ENCODE results near the gene CARD11.
"Not testable (repeated sequence)": the region's sequence is repeated elsewhere in the genome, so short reads cannot be mapped to it uniquely, and the experiment has no call there.

Gene CARD11

DNA sequence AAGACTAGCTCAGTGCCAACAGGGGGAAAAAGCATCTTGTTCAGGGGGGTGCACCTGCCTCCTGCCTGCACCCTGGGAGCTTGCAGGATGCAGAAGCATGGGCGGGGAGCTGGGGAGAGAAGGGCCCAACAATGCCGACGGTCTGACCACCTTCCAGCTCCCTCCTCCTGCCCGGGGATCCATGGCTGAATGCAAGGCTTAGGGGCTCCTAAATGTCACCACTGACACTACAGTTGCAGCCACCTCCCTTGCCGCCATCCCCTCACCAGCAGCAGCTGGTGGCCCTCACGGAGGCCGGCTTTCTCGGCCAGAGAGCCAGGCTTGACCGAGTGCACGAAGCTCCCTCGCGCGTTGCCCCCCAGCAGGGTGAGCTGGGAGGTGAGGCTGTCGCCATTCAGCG, 120.8 kb downstream of the CARD11 start:
- no peak for DNase-seq

- no peak for DNase-seq
These were observed 121.3 kb downstream of the CARD11 start for GRCh38 chr7:2922348-2922691.

GRCh38 chr7:2921653-2922347, 121.9 kb downstream of the CARD11 start:
- no peak for DNase-seq

- no peak for DNase-seq
These were observed 122.6 kb downstream of the CARD11 start for GRCh38 chr7:2920956-2921652.

DNA sequence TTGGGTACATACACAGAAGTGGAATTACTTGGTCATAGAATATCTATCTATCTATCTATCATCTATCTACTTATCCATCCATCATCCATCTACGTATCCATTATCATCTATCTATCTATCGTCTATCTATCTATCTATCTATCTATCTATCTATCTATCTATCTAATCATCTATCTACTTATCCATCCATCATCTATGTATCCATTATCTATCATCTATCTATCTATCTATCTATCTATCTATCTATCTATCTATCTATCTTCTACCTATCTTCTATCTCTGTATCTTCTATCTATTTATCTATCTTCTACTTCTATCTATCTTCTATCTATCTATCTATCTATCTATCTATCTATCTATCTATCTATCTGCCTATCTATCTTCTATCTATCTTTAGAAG, 123.2 kb downstream of the CARD11 start:
- not testable (repeated sequence) for DNase-seq

- no peak for DNase-seq
These were observed 123.6 kb downstream of the CARD11 start for GRCh38 chr7:2920041-2920440.

GRCh38 chr7:2919256-2919655, 124.4 kb downstream of the CARD11 start:
- no peak for DNase-seq

DNA sequence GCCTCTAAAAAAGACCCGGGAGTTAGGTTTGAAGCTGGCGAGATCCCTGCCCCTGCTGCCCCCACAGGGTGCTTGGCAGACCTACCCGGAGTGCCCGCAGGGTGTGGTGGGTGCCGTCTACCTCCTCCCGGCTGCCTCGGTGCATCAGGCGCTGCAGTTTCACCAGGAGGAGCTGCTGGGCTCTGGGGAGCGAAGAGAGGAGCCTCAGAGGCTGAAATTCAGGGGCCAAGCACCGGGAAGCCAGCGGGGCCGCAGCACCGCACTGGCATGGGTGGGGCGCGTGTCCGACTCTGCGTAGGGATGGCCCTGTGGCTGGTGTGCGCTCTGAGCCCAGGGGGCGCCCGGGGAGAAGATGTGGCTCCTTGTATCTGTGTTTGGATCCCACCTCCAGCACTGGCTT, 125.3 kb downstream of the CARD11 start:
- no peak for DNase-seq

- no peak for DNase-seq
These were observed 128.6 kb downstream of the CARD11 start for GRCh38 chr7:2915023-2915422.

DNA sequence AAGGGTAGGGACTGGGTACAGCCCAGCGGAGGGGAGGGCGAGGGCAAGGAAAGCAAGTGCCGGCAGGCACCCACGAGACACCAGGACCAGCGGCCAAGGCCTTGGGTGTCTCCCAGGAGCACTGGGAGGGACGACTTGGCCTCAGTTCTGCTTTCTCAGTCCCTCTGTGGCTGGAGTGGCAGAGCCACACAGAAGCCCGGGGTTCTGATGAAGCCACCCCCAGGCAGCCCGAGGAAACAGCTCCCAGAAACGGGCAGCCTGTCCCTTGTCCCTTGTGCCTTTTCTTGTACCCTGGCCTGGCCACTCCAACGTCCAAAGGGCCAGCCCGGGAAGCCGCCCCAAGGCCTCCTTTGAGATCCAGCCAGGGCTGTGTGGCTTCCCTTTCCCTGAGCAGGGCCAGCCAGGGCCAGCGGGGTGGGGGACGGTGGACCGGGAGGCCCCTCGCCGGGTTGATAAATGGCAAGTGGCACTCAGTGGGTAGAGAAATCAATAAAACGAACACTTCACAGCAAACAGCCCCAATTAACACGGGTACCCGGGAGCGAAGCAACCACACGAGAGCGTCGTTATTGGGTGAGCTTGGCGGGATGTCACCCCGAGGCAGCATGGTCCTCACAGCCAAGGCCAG, 129.8 kb downstream of the CARD11 start:
- DNase-seq: no peak

DNA sequence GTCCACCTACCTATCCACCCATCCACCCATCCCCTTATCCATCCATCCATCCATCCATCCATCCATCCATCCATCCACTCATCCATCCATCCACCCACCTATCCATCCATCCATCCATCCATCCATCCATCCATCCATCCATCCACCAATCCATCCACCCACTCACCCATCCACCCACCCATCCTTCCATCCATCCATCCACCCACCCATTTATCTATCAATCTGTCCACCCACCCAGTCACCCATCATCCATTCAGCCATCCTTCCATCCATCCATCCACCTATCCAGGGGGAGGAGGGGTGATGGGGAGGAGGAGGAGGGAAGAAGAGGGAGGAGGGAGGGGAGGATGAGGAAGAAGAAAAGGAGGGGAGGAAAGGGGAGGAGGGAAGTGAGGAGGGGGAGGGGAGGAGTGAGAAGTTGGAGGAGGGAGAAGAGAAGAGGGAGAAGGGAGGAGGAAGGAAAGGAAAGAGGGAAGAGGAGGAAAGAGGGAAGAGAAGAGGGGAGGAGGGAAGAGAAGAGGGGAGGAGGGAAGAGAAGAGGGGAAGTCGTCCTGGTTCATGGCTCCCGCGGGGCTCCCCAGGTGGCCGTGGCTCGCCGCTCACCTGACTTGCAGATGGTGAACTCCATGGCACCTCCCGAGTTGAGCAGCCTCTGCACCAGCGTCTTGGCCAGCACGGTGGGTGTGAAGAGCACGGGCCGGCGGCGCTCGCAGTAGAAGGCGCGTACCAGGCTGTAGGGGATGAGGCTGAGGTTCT, 130.8 kb downstream of the CARD11 start:
- no peak for DNase-seq

DNA sequence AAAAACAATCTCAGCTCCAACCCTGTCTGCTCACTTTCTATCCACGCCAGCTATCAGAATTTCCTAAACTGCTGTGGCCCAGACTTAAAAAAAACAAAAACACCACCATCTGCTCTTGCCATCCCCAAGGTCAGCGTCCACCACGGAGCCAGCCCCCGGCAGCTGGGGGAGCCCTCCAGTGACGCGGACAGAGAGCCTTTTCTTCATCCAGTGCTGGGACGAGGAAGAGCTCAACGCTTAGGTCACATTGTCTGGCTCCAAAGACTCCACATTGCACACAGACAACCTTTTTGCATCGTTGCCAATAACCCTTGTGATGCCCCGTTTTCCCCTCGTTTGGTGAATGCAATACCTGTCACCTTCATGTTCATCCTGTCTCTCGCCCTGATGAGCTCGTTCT, 132.2 kb downstream of the CARD11 start:
- DNase-seq: no peak

GRCh38 chr7:2909471-2910039, 134.1 kb downstream of the CARD11 start:
- DNase-seq: no peak

DNA sequence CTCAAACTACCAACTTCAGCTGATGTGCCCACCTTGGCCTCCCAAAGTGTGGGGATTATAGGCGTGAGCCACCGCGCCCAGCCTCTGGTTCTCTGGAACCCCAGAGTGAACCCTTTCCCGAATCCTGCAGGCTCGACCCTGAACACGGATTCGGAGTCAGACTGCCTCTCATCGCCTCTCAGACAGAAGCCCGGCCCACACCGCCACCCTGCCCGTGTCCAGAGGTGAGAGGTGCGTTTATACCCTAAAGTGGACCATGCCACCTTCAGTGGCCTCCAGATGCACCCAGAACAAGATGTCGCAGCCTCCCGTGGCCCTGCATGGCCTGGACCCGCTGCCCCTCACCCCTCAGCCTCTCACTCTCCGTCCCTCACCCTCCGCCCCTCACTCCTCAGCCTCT, 134.6 kb downstream of the CARD11 start:
- no peak for DNase-seq

DNA sequence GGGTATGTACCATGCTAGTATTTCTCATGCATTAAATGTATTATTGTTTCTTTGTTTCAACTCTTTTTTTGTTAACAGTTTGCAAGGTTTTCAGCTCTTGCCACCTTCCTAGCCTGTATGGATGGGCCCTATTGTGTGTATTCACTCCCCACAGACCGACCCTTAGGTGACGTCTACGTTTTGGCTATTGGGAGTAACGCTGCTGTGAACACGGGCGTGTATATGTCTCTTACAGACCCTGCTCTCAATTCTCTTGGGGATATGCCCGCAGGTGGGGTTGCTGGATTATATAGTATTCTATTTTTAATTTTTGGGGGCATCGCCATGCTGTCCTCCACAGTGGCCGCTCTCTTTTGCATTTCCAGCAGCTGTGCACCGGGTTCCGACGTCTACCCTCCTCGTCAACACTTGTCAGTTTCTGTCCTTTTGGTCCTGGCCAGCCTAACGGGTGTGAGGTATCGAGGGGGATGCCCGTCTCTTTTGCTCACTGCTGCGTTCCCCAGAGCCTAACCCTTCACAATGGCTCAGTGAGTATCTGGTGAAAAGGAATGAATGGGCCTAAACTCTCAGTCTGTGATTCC, 135.5 kb downstream of the CARD11 start:
- DNase-seq: no peak

GRCh38 chr7:2906197-2906931, 137.3 kb downstream of the CARD11 start:
- DNase-seq: no peak

DNA sequence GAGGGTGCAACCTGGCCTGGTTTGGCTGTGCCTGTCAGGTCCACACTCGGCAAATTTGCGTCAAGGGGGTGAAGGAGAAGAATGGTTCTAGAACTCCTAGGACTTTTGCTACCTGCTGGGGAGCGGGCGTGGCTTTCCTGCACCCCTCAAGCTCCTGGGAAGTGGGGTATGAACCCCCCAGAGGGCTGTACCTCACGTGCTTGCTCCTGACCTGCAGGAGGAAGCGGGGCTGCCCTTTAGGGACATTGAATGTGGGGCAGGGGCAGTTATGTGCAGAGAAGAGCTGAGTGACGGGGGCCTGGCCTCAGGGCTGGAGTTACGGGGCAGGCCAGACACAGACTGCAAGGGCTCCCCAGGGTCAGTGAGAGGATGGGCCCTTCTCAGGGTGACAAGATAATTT, 138.2 kb downstream of the CARD11 start:
- DNase-seq: no peak

- DNase-seq: no peak
These were observed 138.6 kb downstream of the CARD11 start for GRCh38 chr7:2905027-2905426.

- no peak for DNase-seq
These were observed 139.5 kb downstream of the CARD11 start for GRCh38 chr7:2904202-2904601.

DNA sequence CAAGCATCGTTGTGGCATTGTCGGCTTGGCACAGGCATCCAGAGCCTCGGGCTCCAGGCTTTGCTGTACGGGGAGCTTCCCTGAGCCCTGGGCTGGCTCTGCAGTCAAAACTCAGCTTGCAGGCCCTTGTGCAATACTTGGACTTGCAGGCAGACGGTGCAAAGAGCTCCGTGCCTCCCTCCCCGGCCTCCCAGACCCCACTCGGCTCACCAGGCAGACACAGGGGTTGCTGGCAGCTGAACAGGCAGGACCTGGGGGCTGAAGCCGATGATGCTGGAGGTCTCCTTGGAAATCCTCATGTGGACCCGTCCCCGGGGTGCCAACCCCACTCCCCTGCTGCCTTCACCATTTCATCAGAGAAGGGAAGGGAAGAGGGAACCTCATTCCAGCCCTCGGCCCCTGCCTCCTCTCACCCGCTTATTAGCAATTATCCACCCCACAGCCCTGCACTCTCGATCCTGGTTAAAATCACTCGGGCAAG, 139.9 kb downstream of the CARD11 start:
- DNase-seq: no peak

DNA sequence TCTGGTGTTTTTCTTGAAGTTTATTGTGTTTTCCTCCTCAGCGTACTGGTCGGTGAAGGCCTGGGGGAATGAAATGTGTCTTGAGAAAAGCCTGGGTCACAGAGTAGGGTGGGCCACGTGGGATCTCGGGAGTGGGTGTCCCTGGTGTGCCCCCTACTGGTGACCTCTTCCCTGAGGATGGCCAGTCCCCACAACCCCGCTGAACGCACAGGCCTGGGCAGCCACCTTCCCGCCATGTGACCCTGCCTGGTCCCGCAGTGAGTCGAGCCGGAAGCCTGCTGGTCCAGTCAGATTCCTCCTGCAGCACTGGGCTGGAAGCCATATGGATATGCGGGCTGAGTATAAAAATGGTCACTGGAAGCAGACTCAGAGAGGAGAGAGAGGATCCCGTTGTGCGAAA, 146.6 kb downstream of the CARD11 start:
- DNase-seq: no peak

DNA sequence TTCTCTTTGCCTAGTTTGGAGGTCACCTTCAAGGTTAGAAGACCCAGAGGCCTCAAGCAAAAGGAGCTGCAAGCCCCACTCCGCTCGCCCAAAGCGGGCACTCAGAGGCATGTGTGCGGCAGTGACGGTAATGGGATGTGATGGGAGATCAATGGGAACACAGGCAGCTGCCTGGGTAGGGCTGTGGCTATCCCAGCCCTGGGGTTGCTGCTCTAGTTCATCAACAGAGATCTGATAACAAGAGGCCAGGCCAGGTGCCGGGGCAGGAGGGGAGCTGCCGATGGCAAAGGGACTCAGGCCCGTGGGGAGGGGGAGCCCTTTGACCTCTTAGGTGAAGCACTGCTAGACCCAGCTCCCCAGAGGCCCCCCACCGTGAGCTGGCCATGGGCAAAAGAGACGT, 147.5 kb downstream of the CARD11 start:
- no peak for DNase-seq

All from activated CD4-positive, alpha-beta T cell treated with anti-CD3 and anti-CD28 coated beads, Interleukin-2, amount 50 U/mL, for 16 hours (primary cell).